Measurements from ENCODE around the gene LGMN. TPM values are rescaled to one million over a fixed set of nuclear protein-coding genes. Genes with fewer than 3 reads are reported as not detected.

LGMN gene
- total RNA-seq, 2 experiments from 2014 or later = 2.1 to 2.3 TPM

DNA sequence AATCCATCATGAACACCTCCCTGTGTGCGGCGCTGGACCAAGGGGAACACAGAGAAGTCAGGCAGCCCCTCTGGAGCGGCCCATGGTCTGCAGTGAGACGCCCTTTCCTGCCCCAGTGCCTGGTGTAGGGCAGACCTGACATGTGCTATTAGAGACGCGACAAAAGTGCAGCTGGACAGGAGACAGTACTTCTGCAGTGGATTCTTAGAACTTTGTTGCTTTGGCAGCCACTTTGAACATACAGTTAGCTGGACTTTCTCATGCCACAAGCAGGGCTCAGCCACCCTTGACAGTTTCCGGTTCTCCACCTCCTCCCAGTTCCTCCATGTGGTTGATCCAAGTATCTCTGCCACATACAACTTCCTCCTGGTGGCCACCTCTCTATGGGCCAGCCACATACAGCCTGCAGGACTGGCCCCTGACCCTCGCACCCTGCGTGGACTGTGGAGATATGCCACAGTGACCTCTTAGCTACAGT lies 45.9 kb downstream of the LGMN start:
- ATAC-seq (no peak), DNase-seq (no peak)
- Mint-ChIP-seq H3K36me3 (ENCODE audit: low read depth) (no peaks in the 10 kb centered on the region), H3K9me3 (no peaks in the 10 kb centered on the region), H3K4me1 (ENCODE audit: low read depth) (peaks cover 3% of the 10 kb centered on the region), H3K27me3 (peaks cover 1% of the 10 kb centered on the region), H3K4me3 (no peak overlapping the region), H3K27ac (no peak overlapping the region)
- POLR2A ChIA-PET = interaction anchor here (0.8 kb wide), 1 partner anchor 183 kb away, joined by 3 read pairs; no protein-coding TSS in a partner anchor
- TF ChIP-seq, protein P1, sequence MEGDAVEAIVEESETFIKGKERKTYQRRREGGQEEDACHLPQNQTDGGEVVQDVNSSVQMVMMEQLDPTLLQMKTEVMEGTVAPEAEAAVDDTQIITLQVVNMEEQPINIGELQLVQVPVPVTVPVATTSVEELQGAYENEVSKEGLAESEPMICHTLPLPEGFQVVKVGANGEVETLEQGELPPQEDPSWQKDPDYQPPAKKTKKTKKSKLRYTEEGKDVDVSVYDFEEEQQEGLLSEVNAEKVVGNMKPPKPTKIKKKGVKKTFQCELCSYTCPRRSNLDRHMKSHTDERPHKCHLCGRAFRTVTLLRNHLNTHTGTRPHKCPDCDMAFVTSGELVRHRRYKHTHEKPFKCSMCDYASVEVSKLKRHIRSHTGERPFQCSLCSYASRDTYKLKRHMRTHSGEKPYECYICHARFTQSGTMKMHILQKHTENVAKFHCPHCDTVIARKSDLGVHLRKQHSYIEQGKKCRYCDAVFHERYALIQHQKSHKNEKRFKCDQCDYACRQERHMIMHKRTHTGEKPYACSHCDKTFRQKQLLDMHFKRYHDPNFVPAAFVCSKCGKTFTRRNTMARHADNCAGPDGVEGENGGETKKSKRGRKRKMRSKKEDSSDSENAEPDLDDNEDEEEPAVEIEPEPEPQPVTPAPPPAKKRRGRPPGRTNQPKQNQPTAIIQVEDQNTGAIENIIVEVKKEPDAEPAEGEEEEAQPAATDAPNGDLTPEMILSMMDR (IDR thresholded peaks at IDR 0.05) = no peak
- intact Hi-C loops (cut with micrococcal nuclease) = no loop called here
- CTCF ChIA-PET = interaction anchor here (0.7 to 2.2 kb wide), 3 partner anchors 16 to 337 kb away, joined by 3 to 8 read pairs (median 4); no protein-coding TSS in a partner anchor

DNA sequence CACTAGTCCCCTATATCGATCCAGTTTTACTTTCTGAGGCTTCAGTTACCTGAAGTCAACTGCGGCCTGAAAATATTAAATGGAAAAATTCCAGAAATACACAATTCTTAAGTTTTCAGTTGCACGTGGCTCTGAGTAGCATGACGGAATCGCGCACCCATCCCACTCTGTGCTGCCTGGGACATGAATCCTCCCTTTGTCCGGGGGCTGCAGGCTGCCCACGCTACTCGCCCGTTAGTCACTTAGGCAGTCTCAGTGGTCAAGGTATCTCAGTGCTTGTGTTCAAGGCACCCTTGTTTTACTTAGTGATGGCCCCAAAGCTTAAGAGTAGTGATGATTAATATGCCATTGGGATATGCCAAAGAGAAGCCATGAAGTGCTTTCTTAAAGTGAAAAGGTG lies 46.6 kb downstream of the LGMN start:
- Mint-ChIP-seq H3K4me1 (ENCODE audit: low read depth) (peaks cover 3% of the 10 kb centered on the region), H3K27me3 (peaks cover 1% of the 10 kb centered on the region), H3K36me3 (ENCODE audit: low read depth) (no peaks in the 10 kb centered on the region), H3K9me3 (no peaks in the 10 kb centered on the region), H3K4me3 (no peak overlapping the region), H3K27ac (no peak overlapping the region)
- CTCF ChIA-PET = interaction anchor here (2.2 kb wide), 1 partner anchor 15 kb away, joined by 8 read pairs; no protein-coding TSS in a partner anchor
- ATAC-seq (no peak), DNase-seq (no peak)
- intact Hi-C loops (cut with micrococcal nuclease) = no loop called here
- TF ChIP-seq, protein P1 (IDR thresholded peaks at IDR 0.05) = no peak
- POLR2A ChIA-PET = no interaction called here

DNA sequence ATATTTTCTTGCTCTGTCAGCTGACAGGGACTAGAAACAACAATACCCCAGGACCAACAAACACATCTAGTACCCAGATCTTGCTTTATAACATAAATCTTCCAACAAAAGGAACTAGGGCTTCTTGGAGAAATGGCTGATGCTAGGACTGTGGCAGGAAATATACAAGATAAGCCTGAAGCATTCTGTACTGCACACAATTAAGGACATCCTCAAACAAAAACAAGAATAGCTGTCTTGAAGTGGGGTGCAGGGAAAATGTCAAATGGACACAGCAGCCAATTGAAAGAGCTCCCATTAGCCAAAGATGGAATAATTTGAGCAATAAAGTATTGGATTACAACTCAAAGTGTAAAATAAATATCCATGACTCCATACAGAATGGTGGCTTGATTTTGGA lies 50.0 kb downstream of the LGMN start:
- DNase-seq = no peak
- Mint-ChIP-seq H3K4me1 (ENCODE audit: low read depth) (peaks cover 15% of the 10 kb centered on the region), H3K27ac (no peak overlapping the region), H3K36me3 (ENCODE audit: low read depth) (no peaks in the 10 kb centered on the region), H3K27me3 (peaks cover 1% of the 10 kb centered on the region), H3K9me3 (no peaks in the 10 kb centered on the region), H3K4me3 (no peak overlapping the region)
- intact Hi-C loops (cut with micrococcal nuclease) = no loop called here
- ChIA-PET CTCF (interaction anchor here (0.7 to 1.2 kb wide), 3 partner anchors 8 to 86 kb away, joined by 3 to 4 read pairs (median 3); no protein-coding TSS in a partner anchor), POLR2A (no interaction called here)
- TF ChIP-seq, protein P1 (IDR thresholded peaks at IDR 0.05) = no peak
- no peak for ATAC-seq

DNA sequence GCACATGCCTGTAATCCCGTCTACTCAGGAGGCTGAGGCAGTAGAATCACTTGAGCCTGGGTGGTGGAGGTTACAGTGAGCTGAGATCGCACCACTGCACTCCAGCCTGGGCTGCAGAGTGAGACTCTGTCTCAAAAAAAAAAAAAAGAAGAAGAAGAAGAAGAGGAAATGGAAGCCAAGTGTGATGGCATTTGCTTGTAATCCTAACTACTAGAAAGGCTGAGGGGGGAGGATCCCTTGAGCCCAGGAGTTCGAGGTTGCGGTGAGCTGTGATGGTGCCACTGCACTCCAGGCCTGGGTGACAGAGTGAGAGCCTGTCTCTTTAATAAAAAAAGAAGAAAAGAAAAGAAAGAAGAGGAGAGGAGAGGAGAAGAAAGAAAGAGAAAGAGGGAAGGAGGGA lies 52.1 kb downstream of the LGMN start:
- peaks cover 28% of the 10 kb centered on the region for H3K4me1 Mint-ChIP-seq (ENCODE audit: low read depth)
- TF ChIP-seq, protein P1 (IDR thresholded peaks at IDR 0.05) = no peak
- no peak overlapping the region for H3K4me3 Mint-ChIP-seq
- CTCF ChIA-PET = interaction anchor here (3.1 kb wide), 1 partner anchor 10 kb away, joined by 10 read pairs; no protein-coding TSS in a partner anchor
- DNase-seq (no peak), ATAC-seq (no peak)
- H3K36me3 Mint-ChIP-seq (ENCODE audit: low read depth) = no peaks in the 10 kb centered on the region
- H3K9me3 Mint-ChIP-seq = no peaks in the 10 kb centered on the region
- intact Hi-C loops (cut with micrococcal nuclease) = no loop called here
- POLR2A ChIA-PET = interaction anchor here (0.7 kb wide), 1 partner anchor 1230 kb away, joined by 3 read pairs; no protein-coding TSS in a partner anchor
- no peak overlapping the region for H3K27ac Mint-ChIP-seq
- peaks cover 1% of the 10 kb centered on the region for H3K27me3 Mint-ChIP-seq

DNA sequence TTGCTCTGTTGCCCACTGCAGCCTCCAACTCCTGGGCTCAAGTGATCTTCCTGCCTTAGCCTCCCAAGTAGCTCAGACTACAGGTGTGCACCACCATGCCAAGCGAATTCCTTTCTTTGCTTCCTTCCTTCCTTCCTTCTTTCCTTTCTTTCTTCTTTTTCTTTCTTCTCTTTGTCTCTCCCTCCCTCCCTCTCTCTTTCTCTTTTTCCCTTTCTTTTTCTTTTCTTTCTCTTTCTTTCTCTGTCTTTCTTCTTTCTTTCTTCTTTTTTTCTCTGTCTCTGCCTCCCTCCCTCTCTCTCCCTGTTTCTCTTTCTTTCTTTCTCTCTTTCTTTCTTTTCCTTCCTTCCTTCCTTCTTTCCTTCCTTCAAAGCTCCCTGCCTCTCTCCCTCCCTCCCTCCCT lies 52.9 kb downstream of the LGMN start:
- TF ChIP-seq, protein P1 (IDR thresholded peaks at IDR 0.05) = no peak
- POLR2A ChIA-PET = interaction anchor here (0.7 to 0.9 kb wide), 2 partner anchors 10 to 115 kb away, joined by 3 read pairs; no protein-coding TSS in a partner anchor
- no peaks in the 10 kb centered on the region for H3K27me3 Mint-ChIP-seq
- CTCF ChIA-PET = interaction anchor here (3.1 kb wide), 1 partner anchor 9 kb away, joined by 10 read pairs; no protein-coding TSS in a partner anchor
- H3K9me3 Mint-ChIP-seq = no peaks in the 10 kb centered on the region
- no peaks in the 10 kb centered on the region for H3K36me3 Mint-ChIP-seq (ENCODE audit: low read depth)
- no peak overlapping the region for H3K27ac Mint-ChIP-seq
- intact Hi-C loops (cut with micrococcal nuclease) = no loop called here
- no peak for DNase-seq
- no peak for ATAC-seq
- peaks cover 28% of the 10 kb centered on the region for H3K4me1 Mint-ChIP-seq (ENCODE audit: low read depth)
- no peak overlapping the region for H3K4me3 Mint-ChIP-seq

All from activated CD8-positive, alpha-beta T cell treated with anti-CD3 and anti-CD28 coated beads for 36 hours (primary cell).